ENCODE measurements around the gene DAZ3.
"Not testable (repeated sequence)": the region's sequence is repeated elsewhere in the genome, so short reads cannot be mapped to it uniquely, and the experiment has no call there.

- not testable (repeated sequence) for TF ChIP-seq ZBTB33 (IDR thresholded peaks at IDR 0.05; ENCODE audit: extremely low read depth, insufficient replicate concordance, low read length); RAD21 (IDR thresholded peaks at IDR 0.05; ENCODE audit: low read depth); CBX3 (IDR thresholded peaks at IDR 0.05; ENCODE audit: low read depth); POLR2A (IDR thresholded peaks at IDR 0.05; ENCODE audit: borderline replicate concordance, extremely low read depth, insufficient read depth, insufficient read length); ZNF274 (IDR thresholded peaks at IDR 0.05; ENCODE audit: low read depth, low read length); CTCF (IDR thresholded peaks at IDR 0.05 in 2 of 3, conservative IDR thresholded peaks at IDR 0.05 in 1 of 3; ENCODE audit: borderline replicate concordance in 1 of 3, insufficient read depth in 1 of 3, low read depth in 2 of 3, low read length in 2 of 3); POLR2AphosphoS5 (IDR thresholded peaks at IDR 0.05; ENCODE audit: low read depth, low read length); EZH2 (IDR thresholded peaks at IDR 0.05); ELF1 (IDR thresholded peaks at IDR 0.05; ENCODE audit: borderline replicate concordance, low read depth); MAX (IDR thresholded peaks at IDR 0.05); REST (IDR thresholded peaks at IDR 0.05; ENCODE audit: low read depth); ZFX (IDR thresholded peaks at IDR 0.05); YY1 (IDR thresholded peaks at IDR 0.05; ENCODE audit: extremely low read depth, insufficient replicate concordance, low read depth, low read length)
Measured at GRCh38 chrY:24824184-24824879, 11.1 kb upstream of the DAZ3 start.
